ENCODE data around the gene LIMS2.

DNA sequence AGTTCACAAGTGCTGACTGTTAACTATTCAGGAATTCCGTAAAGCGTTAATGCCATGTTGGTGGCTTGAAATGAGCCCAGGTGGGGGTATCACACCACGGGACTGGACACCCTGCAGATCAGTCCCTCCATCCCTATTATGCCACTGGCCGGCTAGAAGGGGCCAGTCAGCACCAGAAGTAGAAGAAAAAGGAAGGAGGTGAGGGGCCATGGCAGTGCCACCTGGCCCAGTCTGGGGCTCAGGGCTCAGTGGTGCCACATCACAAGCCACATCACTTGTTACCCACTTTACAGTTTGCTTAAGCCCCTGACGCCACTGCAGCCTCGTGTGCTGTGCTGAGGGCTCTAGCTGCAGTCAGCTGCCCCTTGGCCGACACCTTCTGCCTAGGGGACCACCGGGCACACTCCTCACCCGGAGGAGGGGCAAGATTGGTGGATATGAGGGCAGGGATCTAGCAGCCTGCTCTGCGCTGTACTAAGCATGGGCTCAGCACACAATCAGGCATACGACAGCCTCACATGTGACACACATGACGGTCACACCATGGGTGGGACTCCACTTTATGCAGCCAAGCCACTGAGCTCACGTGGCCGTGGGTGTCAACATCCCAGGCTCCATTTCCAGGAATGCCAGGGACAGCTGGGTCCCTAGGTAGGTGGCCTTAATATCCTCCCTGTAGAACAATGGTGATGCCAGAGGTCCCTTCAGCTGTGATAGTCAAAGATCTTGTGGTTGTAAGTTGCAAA lies 3.6 kb downstream of the LIMS2 start:
- no peak for TF ChIP-seq CTCF (IDR thresholded peaks at IDR 0.05; ENCODE audit: insufficient read depth, low read length, poor library complexity, severe bottlenecking)
- no peak for TF ChIP-seq EZH2phosphoT487 (conservative IDR thresholded peaks at IDR 0.05; ENCODE audit: low read length)
